ENCODE data around the gene SMPDL3B. TPM values are rescaled to one million over a fixed set of nuclear protein-coding genes. Genes with fewer than 3 reads are reported as not detected.

SMPDL3B gene
- total and polyA plus RNA-seq, 2 of the 13 experiments (the other 11 are each of a cell fraction or from before 2014, with no cell fraction given) = 0.29 to 1.3 TPM

DNA sequence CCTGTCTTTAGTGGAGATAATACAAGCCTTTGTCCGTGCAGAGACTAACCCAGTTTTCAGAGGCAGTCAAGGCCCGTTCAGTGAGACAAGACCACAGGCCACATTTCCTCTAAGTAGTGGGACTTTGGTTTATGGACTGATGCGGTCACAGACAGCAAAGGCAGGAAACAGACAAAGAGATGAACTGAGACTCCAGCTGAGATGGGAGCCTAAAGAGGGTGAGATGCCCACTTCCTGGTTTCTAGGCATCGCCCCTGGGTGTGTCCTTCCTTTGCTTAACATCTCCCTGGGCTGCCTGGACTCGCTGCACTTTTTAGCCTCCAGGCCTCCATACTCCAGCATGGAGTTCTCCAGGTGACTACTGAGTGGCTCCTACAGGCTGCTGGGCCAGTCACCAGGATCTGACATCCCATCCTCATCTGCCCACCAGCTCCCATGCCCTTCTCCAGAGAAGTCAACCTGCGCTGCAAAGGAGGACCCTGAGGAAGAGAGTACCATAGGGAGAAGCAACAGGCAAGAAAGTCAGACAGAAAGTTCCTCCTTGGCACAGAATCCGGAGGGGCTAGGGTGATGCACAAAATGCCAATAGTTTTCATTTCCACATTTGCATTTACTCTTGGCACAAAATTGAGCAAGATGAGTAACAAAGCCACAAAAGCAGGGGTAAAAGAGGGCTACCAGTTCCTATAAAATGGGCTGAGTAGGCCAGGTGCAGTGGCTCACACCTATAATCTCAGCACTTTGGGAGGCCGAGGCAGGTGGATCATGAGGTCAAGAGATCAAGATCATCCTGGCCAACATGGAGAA, 47.4 kb upstream of the SMPDL3B start:
- no peaks in the 10 kb centered on the region for H4K20me1 ChIP-seq (ENCODE audit: insufficient read depth, low read length)
- no peak for TF ChIP-seq NFE2L1 (CRISPR knock-in tag; IDR thresholded peaks at IDR 0.05; ENCODE audit: borderline replicate concordance)
- TF ChIP-seq, protein P1, sequence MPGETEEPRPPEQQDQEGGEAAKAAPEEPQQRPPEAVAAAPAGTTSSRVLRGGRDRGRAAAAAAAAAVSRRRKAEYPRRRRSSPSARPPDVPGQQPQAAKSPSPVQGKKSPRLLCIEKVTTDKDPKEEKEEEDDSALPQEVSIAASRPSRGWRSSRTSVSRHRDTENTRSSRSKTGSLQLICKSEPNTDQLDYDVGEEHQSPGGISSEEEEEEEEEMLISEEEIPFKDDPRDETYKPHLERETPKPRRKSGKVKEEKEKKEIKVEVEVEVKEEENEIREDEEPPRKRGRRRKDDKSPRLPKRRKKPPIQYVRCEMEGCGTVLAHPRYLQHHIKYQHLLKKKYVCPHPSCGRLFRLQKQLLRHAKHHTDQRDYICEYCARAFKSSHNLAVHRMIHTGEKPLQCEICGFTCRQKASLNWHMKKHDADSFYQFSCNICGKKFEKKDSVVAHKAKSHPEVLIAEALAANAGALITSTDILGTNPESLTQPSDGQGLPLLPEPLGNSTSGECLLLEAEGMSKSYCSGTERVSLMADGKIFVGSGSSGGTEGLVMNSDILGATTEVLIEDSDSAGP (CRISPR knock-in tag; IDR thresholded peaks at IDR 0.05; ENCODE audit: borderline replicate concordance) = no peak
- no peak for TF ChIP-seq AGO1 (IDR thresholded peaks at IDR 0.05; ENCODE audit: low read depth, low read length, poor library complexity, severe bottlenecking)
- no peak for TF ChIP-seq ZIK1 (CRISPR knock-in tag; IDR thresholded peaks at IDR 0.05; ENCODE audit: borderline replicate concordance, low read depth)
- no peak for TF ChIP-seq SAP130 (CRISPR knock-in tag; IDR thresholded peaks at IDR 0.05; ENCODE audit: low read depth)
- TF ChIP-seq PRPF4 (IDR thresholded peaks at IDR 0.05; ENCODE audit: low read depth, low read length, poor library complexity, severe bottlenecking) = no peak
- TF ChIP-seq SP5 (CRISPR knock-in tag; IDR thresholded peaks at IDR 0.05; ENCODE audit: borderline replicate concordance, low read depth) = no peak
- no peak for TF ChIP-seq MAF1 (CRISPR knock-in tag; IDR thresholded peaks at IDR 0.05; ENCODE audit: borderline replicate concordance)
- no peak for TF ChIP-seq SCMH1 (CRISPR knock-in tag; IDR thresholded peaks at IDR 0.05; ENCODE audit: borderline replicate concordance)
- no peak for TF ChIP-seq ZBTB21 (CRISPR knock-in tag; IDR thresholded peaks at IDR 0.05)
- ChIA-PET CTCF (ENCODE audit: low intra/inter-chr PET ratio, low total read pairs) (no interaction called here), POLR2A (no interaction called here)
- ATAC-seq = no peak
- WGBS (ENCODE audit: low lambda C conversion rate) = 96% methylated on average over 8 of the region's 8 CpGs
- H2AFZ ChIP-seq (ENCODE audit: low read length) = no peak overlapping the region
- H3K4me3 ChIP-seq (replicated peaks in 1 of 3; ENCODE audit: insufficient read depth in 1 of 3, low read depth in 2 of 3, low read length in 3 of 3) = no peak overlapping the region
- peaks cover 7% of the 10 kb centered on the region for H3K4me1 ChIP-seq (ENCODE audit: insufficient read depth, low read length)
- no peak overlapping the region for H3K27ac ChIP-seq (ENCODE audit: extremely low read length, insufficient read depth, low read length)
- no peak for DNase-seq (ENCODE audit: low spot score)
- H3K36me3 ChIP-seq (replicated peaks in 1 of 2; ENCODE audit: control insufficient read depth in 1 of 2, insufficient read depth in 2 of 2, low read length in 2 of 2) = peaks cover 4 to 15% of the 10 kb centered on the region in 2 experiments; a peak in 4 of 5 replicates
- H3K27me3 ChIP-seq (ENCODE audit: control insufficient read depth in 1 of 2, insufficient read depth in 2 of 2, low read length in 2 of 2) = no peaks in the 10 kb centered on the region
- FAIRE-seq = no peak
- no peak overlapping the region for H3K4me2 ChIP-seq (ENCODE audit: low read depth, low read length)
- in situ Hi-C loops (cut with HindIII; ENCODE audit: extremely low pct_ligation_motif_present, low pct_unique_long_range_greater_than_20kb) (no loop called here), intact Hi-C loops (cut with micrococcal nuclease; ENCODE audit: unreplicated experiment) (no loop called here)
- no peaks in the 10 kb centered on the region for H3K79me2 ChIP-seq (ENCODE audit: insufficient read depth, low read length)
- no TSS peak for BruUV-seq (replicated peaks)
- H3K9me3 ChIP-seq (ENCODE audit: low read length) = no peaks in the 10 kb centered on the region
- no peak overlapping the region for H3K9ac ChIP-seq (ENCODE audit: insufficient read depth, low read depth, low read length)
